ENCODE data around the gene ZDHHC5. TPM values are rescaled to one million over a fixed set of nuclear protein-coding genes. Genes with fewer than 3 reads are reported as not detected.
A peak's percentile ranks its signal among the peaks of the same experiment; 100 is the strongest.
"Not testable (repeated sequence)": the region's sequence is repeated elsewhere in the genome, so short reads cannot be mapped to it uniquely, and the experiment has no call there.

The ZDHHC5 gene
- total and polyA plus RNA-seq, 5 donors from 2014 or later: 32.1 to 49.8 (median 34.0) TPM

GRCh38 chr11:57703341-57703740 lies 35.4 kb downstream of the ZDHHC5 start:
- peak overlapping the region in 1 of 3 donors; percentile 20 for H3K27ac Mint-ChIP-seq
- H3K9me3 Mint-ChIP-seq: no peaks in the 10 kb centered on the region
- H3K4me1 Mint-ChIP-seq: peaks cover 0 to 7% (median 3%) of the 10 kb centered on the region in 4 donors
- H3K4me3 Mint-ChIP-seq: no peak overlapping the region
- H3K36me3 Mint-ChIP-seq: peaks cover 30% of the 10 kb centered on the region
- Histone ChIP-seq H3K4me1 (ENCODE audit: control insufficient read depth, insufficient read depth, low read length, poor library complexity, severe bottlenecking) (no peaks in the 10 kb centered on the region), H3K9me3 (ENCODE audit: control insufficient read depth in 2 of 2, low read length in 2 of 2) (no peaks in the 10 kb centered on the region), H3K4me3 (ENCODE audit: low read depth, low read length) (no peak overlapping the region), H3K36me3 (ENCODE audit: control insufficient read depth, insufficient read depth, low read length) (peaks cover 54% of the 10 kb centered on the region), H3K27ac (ENCODE audit: insufficient read depth, low read length, poor library complexity, severe bottlenecking) (no peak overlapping the region), H3K27me3 (ENCODE audit: control insufficient read depth, insufficient read depth, low read length) (no peaks in the 10 kb centered on the region)
- DNase-seq (no peak), ATAC-seq (ENCODE audit: low read depth in 2 of 2) (no peak)
- H3K27me3 Mint-ChIP-seq: no peaks in the 10 kb centered on the region

GRCh38 chr11:57704932-57705331 lies 37.0 kb downstream of the ZDHHC5 start:
- Histone ChIP-seq H3K36me3 (ENCODE audit: control insufficient read depth, insufficient read depth, low read length) (peaks cover 39% of the 10 kb centered on the region), H3K9me3 (ENCODE audit: control insufficient read depth in 2 of 2, low read length in 2 of 2) (no peaks in the 10 kb centered on the region), H3K27ac (ENCODE audit: insufficient read depth, low read length, poor library complexity, severe bottlenecking) (no peak overlapping the region), H3K4me3 (ENCODE audit: low read depth, low read length) (no peak overlapping the region), H3K4me1 (ENCODE audit: control insufficient read depth, insufficient read depth, low read length, poor library complexity, severe bottlenecking) (no peaks in the 10 kb centered on the region), H3K27me3 (ENCODE audit: control insufficient read depth, insufficient read depth, low read length) (no peaks in the 10 kb centered on the region)
- peaks cover 18% of the 10 kb centered on the region for H3K36me3 Mint-ChIP-seq
- no peak overlapping the region for H3K4me3 Mint-ChIP-seq
- H3K4me1 Mint-ChIP-seq: peaks cover 0 to 14% (median 8%) of the 10 kb centered on the region in 4 donors
- no peak overlapping the region for H3K27ac Mint-ChIP-seq
- no peaks in the 10 kb centered on the region for H3K9me3 Mint-ChIP-seq
- ATAC-seq (ENCODE audit: low read depth in 2 of 2) (no peak), DNase-seq (no peak)
- no peaks in the 10 kb centered on the region for H3K27me3 Mint-ChIP-seq

GRCh38 chr11:57705432-57705831 lies 37.5 kb downstream of the ZDHHC5 start:
- not testable (repeated sequence) for H3K9me3 ChIP-seq (ENCODE audit: control insufficient read depth in 2 of 2, low read length in 2 of 2); H3K4me3 Mint-ChIP-seq; DNase-seq; H3K4me1 ChIP-seq (ENCODE audit: control insufficient read depth, insufficient read depth, low read length, poor library complexity, severe bottlenecking); H3K27ac Mint-ChIP-seq; H3K27me3 ChIP-seq (ENCODE audit: control insufficient read depth, insufficient read depth, low read length); H3K27ac ChIP-seq (ENCODE audit: insufficient read depth, low read length, poor library complexity, severe bottlenecking); H3K27me3 Mint-ChIP-seq; H3K4me3 ChIP-seq (ENCODE audit: low read depth, low read length); ATAC-seq (ENCODE audit: low read depth in 2 of 2); H3K9me3 Mint-ChIP-seq
- Mint-ChIP-seq H3K36me3 (peaks cover 16% of the 10 kb centered on the region), H3K4me1 (peaks cover 0 to 16% (median 11%) of the 10 kb centered on the region in 4 donors)
- H3K36me3 ChIP-seq (ENCODE audit: control insufficient read depth, insufficient read depth, low read length): peaks cover 34% of the 10 kb centered on the region

- Mint-ChIP-seq H3K4me3 (peak overlapping the region in 2 of 4 donors; percentile 26 to 73), H3K36me3 (peaks cover 2% of the 10 kb centered on the region), H3K4me1 (peaks cover 17 to 53% (median 39%) of the 10 kb centered on the region in 4 donors), H3K27me3 (peaks cover 4% of the 10 kb centered on the region), H3K27ac (peak overlapping the region in 2 of 3 donors; percentile 28 to 33), H3K9me3 (no peaks in the 10 kb centered on the region)
- Histone ChIP-seq H3K9me3 (ENCODE audit: control insufficient read depth in 2 of 2, low read length in 2 of 2) (no peaks in the 10 kb centered on the region), H3K36me3 (ENCODE audit: control insufficient read depth, insufficient read depth, low read length) (peaks cover 4% of the 10 kb centered on the region), H3K4me1 (ENCODE audit: control insufficient read depth, insufficient read depth, low read length, poor library complexity, severe bottlenecking) (peaks cover 35% of the 10 kb centered on the region), H3K27ac (ENCODE audit: insufficient read depth, low read length, poor library complexity, severe bottlenecking) (no peak overlapping the region), H3K27me3 (ENCODE audit: control insufficient read depth, insufficient read depth, low read length) (no peaks in the 10 kb centered on the region), H3K4me3 (ENCODE audit: low read depth, low read length) (no peak overlapping the region)
- ATAC-seq (ENCODE audit: low read depth in 2 of 2) (no peak), DNase-seq (peak in 1 of 3 donors; percentile 16)
These were observed 42.0 kb downstream of the ZDHHC5 start for GRCh38 chr11:57709802-57710367.

- Histone ChIP-seq H3K9me3 (ENCODE audit: control insufficient read depth in 2 of 2, low read length in 2 of 2) (no peaks in the 10 kb centered on the region), H3K27ac (ENCODE audit: insufficient read depth, low read length, poor library complexity, severe bottlenecking) (peak within 1 kb of the TSS; percentile 96), H3K27me3 (ENCODE audit: control insufficient read depth, insufficient read depth, low read length) (no peaks in the 10 kb centered on the region), H3K4me3 (ENCODE audit: low read depth, low read length) (peak within 1 kb of the TSS; percentile 99), H3K4me1 (ENCODE audit: control insufficient read depth, insufficient read depth, low read length, poor library complexity, severe bottlenecking) (peaks cover 35% of the 10 kb centered on the region), H3K36me3 (ENCODE audit: control insufficient read depth, insufficient read depth, low read length) (no peaks in the 10 kb centered on the region)
- DNase-seq (peak; percentile 79 to 90 (median 80)), ATAC-seq (ENCODE audit: low read depth in 2 of 2) (peak; percentile 14 to 17)
- peak within 1 kb of the TSS; percentile 97 to 98 (median 98) for H3K27ac Mint-ChIP-seq
- peaks cover 4% of the 10 kb centered on the region for H3K27me3 Mint-ChIP-seq
- peak within 1 kb of the TSS; percentile 89 to 99 (median 96) for H3K4me3 Mint-ChIP-seq
- no peaks in the 10 kb centered on the region for H3K36me3 Mint-ChIP-seq
- H3K4me1 Mint-ChIP-seq: peaks cover 17 to 57% (median 38%) of the 10 kb centered on the region in 4 donors
- H3K9me3 Mint-ChIP-seq: no peaks in the 10 kb centered on the region
These were observed 43.7 kb downstream of the ZDHHC5 start, which contains the start of gene MED19 for GRCh38 chr11:57711414-57712255. TSS of gene MED19 (minus strand) at chr11:57712215. CDS start at chr11:57712179, 36 bp downstream.

GRCh38 chr11:57712256-57713150 lies 44.6 kb downstream of the ZDHHC5 start, which contains the start of gene TMX2:
TSS of gene TMX2 (plus strand) at chr11:57712593. CDS start at chr11:57712619, 26 bp downstream.
- H3K27me3 Mint-ChIP-seq: peaks cover 4% of the 10 kb centered on the region
- Histone ChIP-seq H3K27ac (ENCODE audit: insufficient read depth, low read length, poor library complexity, severe bottlenecking) (peak within 1 kb of the TSS; percentile 96), H3K36me3 (ENCODE audit: control insufficient read depth, insufficient read depth, low read length) (no peaks in the 10 kb centered on the region), H3K4me1 (ENCODE audit: control insufficient read depth, insufficient read depth, low read length, poor library complexity, severe bottlenecking) (peaks cover 35% of the 10 kb centered on the region), H3K9me3 (ENCODE audit: control insufficient read depth in 2 of 2, low read length in 2 of 2) (no peaks in the 10 kb centered on the region), H3K27me3 (ENCODE audit: control insufficient read depth, insufficient read depth, low read length) (no peaks in the 10 kb centered on the region), H3K4me3 (ENCODE audit: low read depth, low read length) (peak within 1 kb of the TSS; percentile 99)
- no peaks in the 10 kb centered on the region for H3K9me3 Mint-ChIP-seq
- peak within 1 kb of the TSS; percentile 89 to 99 (median 96) for H3K4me3 Mint-ChIP-seq
- H3K36me3 Mint-ChIP-seq: no peaks in the 10 kb centered on the region
- peak; percentile 95 for ATAC-seq (ENCODE audit: low read depth in 2 of 2)
- DNase-seq: peak; percentile 89 to 99 (median 93)
- H3K4me1 Mint-ChIP-seq: peaks cover 17 to 57% (median 38%) of the 10 kb centered on the region in 4 donors
- H3K27ac Mint-ChIP-seq: peak within 1 kb of the TSS; percentile 97 to 98 (median 98)

GRCh38 chr11:57713835-57714234 lies 45.9 kb downstream of the ZDHHC5 start:
- peaks cover 35% of the 10 kb centered on the region for H3K4me1 ChIP-seq (ENCODE audit: control insufficient read depth, insufficient read depth, low read length, poor library complexity, severe bottlenecking)
- ATAC-seq (ENCODE audit: low read depth in 2 of 2) (no peak), DNase-seq (no peak)
- H3K9me3 ChIP-seq (ENCODE audit: control insufficient read depth in 2 of 2, low read length in 2 of 2): no peaks in the 10 kb centered on the region
- Mint-ChIP-seq H3K4me1 (peaks cover 17 to 54% (median 31%) of the 10 kb centered on the region in 4 donors), H3K27ac (peak overlapping the region in 1 of 3 donors; percentile 17), H3K27me3 (peaks cover 4% of the 10 kb centered on the region), H3K9me3 (no peaks in the 10 kb centered on the region), H3K4me3 (peak overlapping the region; percentile 89 to 99 (median 96)), H3K36me3 (peaks cover 6% of the 10 kb centered on the region)
- H3K27me3 ChIP-seq (ENCODE audit: control insufficient read depth, insufficient read depth, low read length): no peaks in the 10 kb centered on the region
- peak overlapping the region; percentile 99 for H3K4me3 ChIP-seq (ENCODE audit: low read depth, low read length)
- peaks cover 3% of the 10 kb centered on the region for H3K36me3 ChIP-seq (ENCODE audit: control insufficient read depth, insufficient read depth, low read length)
- H3K27ac ChIP-seq (ENCODE audit: insufficient read depth, low read length, poor library complexity, severe bottlenecking): no peak overlapping the region

Data from CD4-positive, CD25-positive, alpha-beta regulatory T cell (primary cell).